Caco-2 (cell line): Measurements from ENCODE around the gene C1QC. TPM values are rescaled to one million over a fixed set of nuclear protein-coding genes. Genes with fewer than 3 reads are reported as not detected.

Experiments
- BruUV-seq: library from RNA; stranded (reverse); fragments of 400-500 nt; replicated peaks from 2 replicates; lab custom pipeline; 2021; lab: Mats Ljungman, UMichigan
- CTCF ChIA-PET: fragments of 300-600 bp; sonication (Branson Sonifier 250); formaldehyde crosslinking; loops from one replicate; lab custom pipeline; 2022; ENCODE audit warnings: antibody characterized with exemption; lab: Charles Lee
- POLR2A ChIA-PET: fragments of 300-600 bp; sonication (Branson Sonifier 250); formaldehyde crosslinking; loops from one replicate; lab custom pipeline; 2022; ENCODE audit warnings: antibody characterized with exemption; lab: Charles Lee
- DNase-seq, 2 experiments: peaks; one replicate each; pipeline versions ENCODE4 v3.0.0 to v3.0.0-alpha.2; 2020 to 2022
- H3K27me3 ChIP-seq: replicated peaks from 2 replicates; pipeline ENCODE4 v1.6.0; 2011; ENCODE audit warnings: low read length; ENCODE audit not compliant: control insufficient read depth, insufficient read depth
- H3K36me3 ChIP-seq: 2 replicates; pipeline ENCODE4 v1.5.1; 2011; ENCODE audit warnings: low read length; ENCODE audit not compliant: control insufficient read depth, insufficient read depth
- H3K4me1 ChIP-seq: fragments of 250-450 bp; sonication (Bioruptor Pico); 2 replicates; pipeline ENCODE4 v1.5.1; 2020; ENCODE audit warnings: mild to moderate bottlenecking
- H3K4me3 ChIP-seq: 2 replicates; pipeline ENCODE4 v1.5.1; 2011; ENCODE audit warnings: low read depth, mild to moderate bottlenecking, control low read depth, low read length
- H3K9me3 ChIP-seq: fragments of 250-450 bp; sonication (Bioruptor Pico); 2 replicates; pipeline ENCODE4 v1.5.1; 2020; ENCODE audit warnings: mild to moderate bottlenecking, moderate library complexity
- H3K27ac Mint-ChIP-seq: one replicate; pipeline ENCODE4 v1.8.0; 2022; ENCODE audit warnings: mixed read lengths; ENCODE audit not compliant: unreplicated experiment
- H3K27me3 Mint-ChIP-seq: one replicate; pipeline ENCODE4 v1.8.0; 2022; ENCODE audit warnings: mixed read lengths; ENCODE audit not compliant: insufficient read depth, unreplicated experiment
- H3K36me3 Mint-ChIP-seq: one replicate; pipeline ENCODE4 v1.8.0; 2022; ENCODE audit warnings: mild to moderate bottlenecking, mixed read lengths; ENCODE audit not compliant: insufficient read depth, unreplicated experiment
- H3K4me1 Mint-ChIP-seq: one replicate; pipeline ENCODE4 v1.8.0; 2022; ENCODE audit warnings: low read depth, mixed read lengths; ENCODE audit not compliant: unreplicated experiment
- H3K4me3 Mint-ChIP-seq: one replicate; pipeline ENCODE4 v1.8.0; 2022; ENCODE audit warnings: mild to moderate bottlenecking, moderate library complexity, mixed read lengths; ENCODE audit not compliant: unreplicated experiment
- H3K9me3 Mint-ChIP-seq: one replicate; pipeline ENCODE4 v1.8.0; 2022; ENCODE audit warnings: mixed read lengths; ENCODE audit not compliant: unreplicated experiment
- intact Hi-C: fragments of 100-400 bp; cut with micrococcal nuclease; formaldehyde crosslinking; loops from one replicate; pipeline ENCODE4 v1.10.0; 2022; ENCODE audit not compliant: unreplicated experiment
- total RNA-seq: library from RNA; stranded (reverse); gene quantifications from 2 replicates; pipeline ENCODE4 v1.2.3, GENCODE V29; 2022
- TF ChIP-seq, protein P1 (sequence below), 2 experiments: fragments of 200-600 bp in 1 of 2; IDR thresholded peaks; 1 replicate in 1 of 2; 2 replicates in 1 of 2; pipeline versions ENCODE4 v1.5.1 to v1.8.0; 2011 to 2022; ENCODE audit warnings: antibody characterized with exemption in 1 of 2, control low read depth in 1 of 2, inconsistent platforms in 1 of 2, low read depth in 1 of 2, low read length in 1 of 2, mild to moderate bottlenecking in 1 of 2, moderate library complexity in 1 of 2; ENCODE audit not compliant: insufficient read depth in 1 of 2, severe bottlenecking in 1 of 2, unreplicated experiment in 1 of 2

The C1QC gene
- total RNA-seq, 1 experiment from 2014 or later, result not detected

DNA sequence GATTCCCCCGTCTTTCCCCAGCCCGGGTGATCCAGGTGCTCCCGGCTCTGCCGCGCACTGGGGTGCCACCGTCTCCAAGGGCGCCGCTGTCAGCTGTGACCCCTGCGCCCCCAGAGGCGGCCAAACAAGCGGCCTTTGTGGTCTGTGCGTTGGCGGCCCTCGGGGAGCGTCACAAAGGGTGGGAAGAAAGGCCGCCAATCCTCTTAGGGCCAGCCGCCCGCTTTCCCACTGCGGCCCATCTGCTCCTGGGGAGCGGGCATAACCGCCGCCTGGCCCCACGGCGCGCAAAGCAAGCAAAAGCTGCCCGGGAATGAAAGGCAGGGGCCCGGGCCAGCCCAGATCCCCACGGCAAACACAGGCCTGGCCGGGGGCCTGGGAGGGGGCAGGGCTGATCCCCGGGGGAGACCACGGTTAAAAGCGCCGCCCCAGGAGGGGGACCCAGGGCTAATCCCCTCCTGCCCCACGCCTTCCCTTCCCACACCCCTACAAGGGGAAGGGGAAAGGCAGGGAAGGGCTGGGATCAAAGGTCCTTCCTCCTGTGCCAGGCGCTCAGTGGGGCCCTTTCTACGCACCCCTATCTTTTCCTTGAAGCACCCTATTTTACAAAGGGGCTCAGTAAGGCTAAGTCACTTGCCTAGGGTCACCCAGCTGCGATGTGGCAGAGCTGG, 33.6 kb downstream of the C1QC start:
- H3K27ac Mint-ChIP-seq, result no peak overlapping the region
- intact Hi-C loops, result no loop called here
- H3K4me3 ChIP-seq, result no peak overlapping the region
- ChIA-PET POLR2A (no interaction called here), CTCF (no interaction called here)
- H3K4me3 Mint-ChIP-seq, result no peak overlapping the region
- no peaks in the 10 kb centered on the region for H3K4me1 Mint-ChIP-seq
- TF ChIP-seq, protein P1, sequence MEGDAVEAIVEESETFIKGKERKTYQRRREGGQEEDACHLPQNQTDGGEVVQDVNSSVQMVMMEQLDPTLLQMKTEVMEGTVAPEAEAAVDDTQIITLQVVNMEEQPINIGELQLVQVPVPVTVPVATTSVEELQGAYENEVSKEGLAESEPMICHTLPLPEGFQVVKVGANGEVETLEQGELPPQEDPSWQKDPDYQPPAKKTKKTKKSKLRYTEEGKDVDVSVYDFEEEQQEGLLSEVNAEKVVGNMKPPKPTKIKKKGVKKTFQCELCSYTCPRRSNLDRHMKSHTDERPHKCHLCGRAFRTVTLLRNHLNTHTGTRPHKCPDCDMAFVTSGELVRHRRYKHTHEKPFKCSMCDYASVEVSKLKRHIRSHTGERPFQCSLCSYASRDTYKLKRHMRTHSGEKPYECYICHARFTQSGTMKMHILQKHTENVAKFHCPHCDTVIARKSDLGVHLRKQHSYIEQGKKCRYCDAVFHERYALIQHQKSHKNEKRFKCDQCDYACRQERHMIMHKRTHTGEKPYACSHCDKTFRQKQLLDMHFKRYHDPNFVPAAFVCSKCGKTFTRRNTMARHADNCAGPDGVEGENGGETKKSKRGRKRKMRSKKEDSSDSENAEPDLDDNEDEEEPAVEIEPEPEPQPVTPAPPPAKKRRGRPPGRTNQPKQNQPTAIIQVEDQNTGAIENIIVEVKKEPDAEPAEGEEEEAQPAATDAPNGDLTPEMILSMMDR (IDR thresholded peaks at IDR 0.05; ENCODE audit: insufficient read depth in 1 of 2, low read depth in 1 of 2, low read length in 1 of 2, severe bottlenecking in 1 of 2, unreplicated experiment in 1 of 2), result no peak
- H3K9me3 Mint-ChIP-seq, result no peaks in the 10 kb centered on the region
- no peaks in the 10 kb centered on the region for H3K36me3 Mint-ChIP-seq
- no peaks in the 10 kb centered on the region for H3K9me3 ChIP-seq
- no peaks in the 10 kb centered on the region for H3K36me3 ChIP-seq
- no peaks in the 10 kb centered on the region for H3K27me3 Mint-ChIP-seq
- H3K4me1 ChIP-seq, result no peaks in the 10 kb centered on the region
- no peak for DNase-seq
- no peaks in the 10 kb centered on the region for H3K27me3 ChIP-seq
- no TSS peak for BruUV-seq

GRCh38 chr1:22677931-22678896, 34.8 kb downstream of the C1QC start:
- no peak overlapping the region for H3K4me3 Mint-ChIP-seq
- no TSS peak for BruUV-seq
- Histone ChIP-seq H3K36me3 (no peaks in the 10 kb centered on the region), H3K9me3 (no peaks in the 10 kb centered on the region), H3K27me3 (no peaks in the 10 kb centered on the region), H3K4me3 (no peak overlapping the region), H3K4me1 (no peaks in the 10 kb centered on the region)
- DNase-seq, result no peak
- ChIA-PET CTCF (no interaction called here), POLR2A (no interaction called here)
- intact Hi-C loops, result no loop called here
- no peaks in the 10 kb centered on the region for H3K36me3 Mint-ChIP-seq
- H3K27me3 Mint-ChIP-seq, result no peaks in the 10 kb centered on the region
- no peaks in the 10 kb centered on the region for H3K9me3 Mint-ChIP-seq
- H3K4me1 Mint-ChIP-seq, result no peaks in the 10 kb centered on the region
- H3K27ac Mint-ChIP-seq, result no peak overlapping the region
- TF ChIP-seq, protein P1 (IDR thresholded peaks at IDR 0.05; ENCODE audit: insufficient read depth in 1 of 2, low read depth in 1 of 2, low read length in 1 of 2, severe bottlenecking in 1 of 2, unreplicated experiment in 1 of 2), result no peak

- Histone ChIP-seq H3K4me1 (no peaks in the 10 kb centered on the region), H3K36me3 (no peaks in the 10 kb centered on the region), H3K27me3 (no peaks in the 10 kb centered on the region), H3K9me3 (no peaks in the 10 kb centered on the region), H3K4me3 (no peak overlapping the region)
- Mint-ChIP-seq H3K4me3 (no peak overlapping the region), H3K4me1 (peaks cover 4% of the 10 kb centered on the region), H3K27ac (no peak overlapping the region), H3K36me3 (no peaks in the 10 kb centered on the region), H3K27me3 (no peaks in the 10 kb centered on the region), H3K9me3 (no peaks in the 10 kb centered on the region)
- TF ChIP-seq, protein P1 (IDR thresholded peaks at IDR 0.05; ENCODE audit: insufficient read depth in 1 of 2, low read depth in 1 of 2, low read length in 1 of 2, severe bottlenecking in 1 of 2, unreplicated experiment in 1 of 2), result no peak
- no peak for DNase-seq
- BruUV-seq, result no TSS peak
- ChIA-PET POLR2A (no interaction called here), CTCF (no interaction called here)
- intact Hi-C loops, result no loop called here
Measured at GRCh38 chr1:22680726-22681125, 37.3 kb downstream of the C1QC start.
